GM12878 (cell line): ENCODE measurements around the gene PAX7.

Source experiments
- CBX5 ChIP-seq: sonication (generic); IDR thresholded peaks from 2 replicates; pipeline ENCODE4 v1.6.1; 2016; ENCODE audit warnings: low read depth, moderate library complexity, mild to moderate bottlenecking, inconsistent platforms
- EZH2 ChIP-seq: IDR thresholded peaks from 2 replicates; pipeline ENCODE4 v1.6.1; 2012; ENCODE audit warnings: low read depth, mild to moderate bottlenecking, control low read depth, inconsistent platforms, low read length, borderline replicate concordance; ENCODE audit not compliant: control insufficient read depth
- FOXM1 ChIP-seq: IDR thresholded peaks from 2 replicates; pipeline ENCODE4 v1.6.1; 2012; ENCODE audit warnings: low read depth, mild to moderate bottlenecking, inconsistent platforms, low read length, moderate library complexity
- GATAD2B ChIP-seq: fragments of 450-650 bp; conservative IDR thresholded peaks from 2 replicates; pipeline ENCODE4 v1.6.1; 2017; ENCODE audit warnings: low read depth, mild to moderate bottlenecking, moderate library complexity
- MXI1 ChIP-seq: fragments of 150-350 bp; IDR thresholded peaks from 2 replicates; pipeline ENCODE4 v1.6.1; 2011; ENCODE audit warnings: low read depth, mild to moderate bottlenecking, inconsistent platforms, low read length, improper control_type of control experiment
- POLR2AphosphoS5 ChIP-seq: IDR thresholded peaks from 2 replicates; pipeline ENCODE4 v1.6.1; 2011; ENCODE audit warnings: mild to moderate bottlenecking, low read length, inconsistent platforms
- POU2F2 ChIP-seq: IDR thresholded peaks from 3 replicates; pipeline ENCODE4 v1.6.1; 2011; ENCODE audit warnings: low read depth, mild to moderate bottlenecking, low read length, borderline replicate concordance
- RAD51 ChIP-seq: fragments of 450-650 bp; IDR thresholded peaks from 2 replicates; pipeline ENCODE4 v1.6.1; 2016; ENCODE audit warnings: moderate library complexity, mild to moderate bottlenecking, inconsistent platforms
- RBBP5 ChIP-seq: fragments of 200-600 bp; sonication (generic); conservative IDR thresholded peaks from 2 replicates; pipeline ENCODE4 v1.6.1; 2016
- RCOR1 ChIP-seq: conservative IDR thresholded peaks from 2 replicates; pipeline ENCODE4 v1.6.1; 2012; ENCODE audit warnings: low read depth, low read length, improper control_type of control experiment
- TF ChIP-seq, protein P1 (sequence below), 3 experiments: IDR thresholded peaks in 2 of 3; conservative IDR thresholded peaks in 1 of 3; 2 replicates each; pipeline ENCODE4 v1.5.1; 2011; ENCODE audit warnings: low read depth in 3 of 3, low read length in 3 of 3, mild to moderate bottlenecking in 3 of 3, control low read depth in 2 of 3, moderate library complexity in 2 of 3, inconsistent platforms in 1 of 3, mixed read lengths in 1 of 3; ENCODE audit not compliant: control insufficient read depth in 2 of 3, insufficient read depth in 1 of 3; ENCODE audit errors: extremely low read depth in 1 of 3
- TF ChIP-seq, protein P2 (sequence below): fragments of 450-650 bp; IDR thresholded peaks from 2 replicates; pipeline ENCODE4 v1.6.1; 2018; ENCODE audit warnings: mild to moderate bottlenecking, low read depth, moderate library complexity; ENCODE audit not compliant: partially characterized antibody

DNA sequence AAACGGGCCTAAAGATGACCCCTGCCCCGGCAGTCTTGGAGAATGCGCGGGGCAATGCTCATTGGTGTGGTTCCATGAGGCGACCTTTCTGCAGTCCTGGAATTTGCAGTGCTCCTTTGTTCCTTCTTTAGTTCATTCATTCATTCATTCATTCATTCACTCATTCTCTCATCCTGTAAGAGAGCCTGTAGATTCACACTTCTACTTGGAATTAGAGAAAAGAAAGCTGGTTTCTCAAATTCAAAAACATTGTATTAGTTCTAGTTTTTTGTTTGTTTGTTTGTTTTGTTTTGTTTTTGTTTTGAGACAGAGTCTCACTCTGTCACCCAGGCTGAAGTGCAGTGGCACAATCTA is 31.6 kb downstream of the PAX7 start:
- TF ChIP-seq FOXM1 (no peak), RAD51 (no peak), POLR2AphosphoS5 (no peak), CBX5 (no peak), EZH2 (no peak), RBBP5 (no peak), POU2F2 (no peak), GATAD2B (no peak), RCOR1 (no peak), MXI1 (no peak)
- TF ChIP-seq, protein P1, sequence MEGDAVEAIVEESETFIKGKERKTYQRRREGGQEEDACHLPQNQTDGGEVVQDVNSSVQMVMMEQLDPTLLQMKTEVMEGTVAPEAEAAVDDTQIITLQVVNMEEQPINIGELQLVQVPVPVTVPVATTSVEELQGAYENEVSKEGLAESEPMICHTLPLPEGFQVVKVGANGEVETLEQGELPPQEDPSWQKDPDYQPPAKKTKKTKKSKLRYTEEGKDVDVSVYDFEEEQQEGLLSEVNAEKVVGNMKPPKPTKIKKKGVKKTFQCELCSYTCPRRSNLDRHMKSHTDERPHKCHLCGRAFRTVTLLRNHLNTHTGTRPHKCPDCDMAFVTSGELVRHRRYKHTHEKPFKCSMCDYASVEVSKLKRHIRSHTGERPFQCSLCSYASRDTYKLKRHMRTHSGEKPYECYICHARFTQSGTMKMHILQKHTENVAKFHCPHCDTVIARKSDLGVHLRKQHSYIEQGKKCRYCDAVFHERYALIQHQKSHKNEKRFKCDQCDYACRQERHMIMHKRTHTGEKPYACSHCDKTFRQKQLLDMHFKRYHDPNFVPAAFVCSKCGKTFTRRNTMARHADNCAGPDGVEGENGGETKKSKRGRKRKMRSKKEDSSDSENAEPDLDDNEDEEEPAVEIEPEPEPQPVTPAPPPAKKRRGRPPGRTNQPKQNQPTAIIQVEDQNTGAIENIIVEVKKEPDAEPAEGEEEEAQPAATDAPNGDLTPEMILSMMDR (IDR thresholded peaks at IDR 0.05 in 2 of 3, conservative IDR thresholded peaks at IDR 0.05 in 1 of 3; ENCODE audit: control insufficient read depth in 2 of 3, extremely low read depth in 1 of 3, insufficient read depth in 1 of 3, low read depth in 3 of 3, low read length in 3 of 3): no peak
- TF ChIP-seq, protein P2, sequence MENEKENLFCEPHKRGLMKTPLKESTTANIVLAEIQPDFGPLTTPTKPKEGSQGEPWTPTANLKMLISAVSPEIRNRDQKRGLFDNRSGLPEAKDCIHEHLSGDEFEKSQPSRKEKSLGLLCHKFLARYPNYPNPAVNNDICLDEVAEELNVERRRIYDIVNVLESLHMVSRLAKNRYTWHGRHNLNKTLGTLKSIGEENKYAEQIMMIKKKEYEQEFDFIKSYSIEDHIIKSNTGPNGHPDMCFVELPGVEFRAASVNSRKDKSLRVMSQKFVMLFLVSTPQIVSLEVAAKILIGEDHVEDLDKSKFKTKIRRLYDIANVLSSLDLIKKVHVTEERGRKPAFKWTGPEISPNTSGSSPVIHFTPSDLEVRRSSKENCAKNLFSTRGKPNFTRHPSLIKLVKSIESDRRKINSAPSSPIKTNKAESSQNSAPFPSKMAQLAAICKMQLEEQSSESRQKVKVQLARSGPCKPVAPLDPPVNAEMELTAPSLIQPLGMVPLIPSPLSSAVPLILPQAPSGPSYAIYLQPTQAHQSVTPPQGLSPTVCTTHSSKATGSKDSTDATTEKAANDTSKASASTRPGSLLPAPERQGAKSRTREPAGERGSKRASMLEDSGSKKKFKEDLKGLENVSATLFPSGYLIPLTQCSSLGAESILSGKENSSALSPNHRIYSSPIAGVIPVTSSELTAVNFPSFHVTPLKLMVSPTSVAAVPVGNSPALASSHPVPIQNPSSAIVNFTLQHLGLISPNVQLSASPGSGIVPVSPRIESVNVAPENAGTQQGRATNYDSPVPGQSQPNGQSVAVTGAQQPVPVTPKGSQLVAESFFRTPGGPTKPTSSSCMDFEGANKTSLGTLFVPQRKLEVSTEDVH: no peak
